GM19099 (cell line): ENCODE measurements around the gene ING4.

Source experiments
- POLR2A ChIP-seq: IDR thresholded peaks from 3 replicates; pipeline ENCODE4 v1.6.1; 2011; ENCODE audit warnings: low read depth; ENCODE audit not compliant: insufficient read length; ENCODE audit errors: extremely low read depth

The ING4 gene

DNA sequence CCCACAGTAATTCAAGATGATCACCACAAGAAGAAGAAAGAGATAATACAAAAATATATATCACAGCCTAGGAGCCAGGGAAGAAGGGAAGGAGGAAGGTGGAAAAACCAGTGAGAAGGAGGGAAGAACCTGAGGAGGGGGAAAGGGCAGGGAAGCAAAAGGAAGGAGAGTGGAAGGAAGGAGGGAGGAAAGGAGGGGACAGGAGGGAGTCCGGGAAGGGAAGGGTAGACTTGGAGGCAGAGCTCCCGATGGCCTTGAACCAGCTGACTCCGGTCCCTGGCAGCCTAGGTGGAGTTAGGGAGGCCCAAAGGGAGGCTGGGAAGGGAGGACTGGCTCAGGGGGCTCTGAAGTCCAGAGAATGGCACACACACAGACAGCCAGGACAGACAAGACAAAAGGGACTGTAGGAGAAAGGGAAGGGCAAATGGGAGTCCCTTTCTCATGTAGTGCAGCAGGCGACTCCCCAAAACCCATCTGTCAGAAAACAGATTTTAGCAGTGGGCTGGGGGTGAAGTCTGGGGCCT is 31.0 kb upstream of the ING4 start:
- no peak for TF ChIP-seq POLR2A

DNA sequence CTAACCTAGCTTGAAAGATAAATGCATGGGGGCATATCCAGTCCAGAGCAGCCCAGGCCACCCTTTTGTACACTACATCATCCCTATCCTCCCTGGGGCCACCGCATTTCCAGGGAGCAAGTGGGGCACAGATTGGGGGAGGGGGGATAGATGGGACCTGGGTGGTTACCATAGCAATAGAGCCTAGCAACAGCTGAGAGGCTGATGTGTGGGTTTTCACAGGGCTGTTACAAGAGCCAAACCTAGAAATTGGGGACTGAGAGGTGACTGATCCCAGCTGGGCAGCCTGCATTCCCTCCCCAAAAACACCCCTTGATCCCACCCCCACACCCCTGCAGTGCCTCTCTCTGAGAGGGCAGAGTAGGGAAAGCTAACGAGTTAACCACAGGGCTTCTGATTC is 30.0 kb upstream of the ING4 start:
- TF ChIP-seq POLR2A: no peak

DNA sequence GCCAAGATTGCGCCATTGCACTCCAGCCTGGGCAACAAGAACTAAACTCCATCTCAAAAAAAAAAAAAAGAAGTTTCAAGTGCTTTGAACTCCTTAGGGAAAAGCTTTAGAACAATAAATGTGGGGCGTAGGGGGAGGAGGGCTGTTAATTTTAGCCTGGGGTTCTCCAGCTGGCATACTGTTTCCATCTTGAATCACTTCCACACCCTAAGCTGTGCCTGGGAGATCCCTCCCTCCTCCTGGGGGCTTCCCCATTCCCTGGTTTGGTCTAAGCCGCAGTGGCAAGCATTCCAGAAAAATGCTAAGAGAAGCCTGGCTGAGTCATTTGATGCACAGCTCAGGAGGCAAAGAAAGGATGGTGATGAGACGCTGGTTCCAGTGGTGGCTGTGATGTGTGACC is 28.6 kb upstream of the ING4 start:
- TF ChIP-seq POLR2A: no peak

DNA sequence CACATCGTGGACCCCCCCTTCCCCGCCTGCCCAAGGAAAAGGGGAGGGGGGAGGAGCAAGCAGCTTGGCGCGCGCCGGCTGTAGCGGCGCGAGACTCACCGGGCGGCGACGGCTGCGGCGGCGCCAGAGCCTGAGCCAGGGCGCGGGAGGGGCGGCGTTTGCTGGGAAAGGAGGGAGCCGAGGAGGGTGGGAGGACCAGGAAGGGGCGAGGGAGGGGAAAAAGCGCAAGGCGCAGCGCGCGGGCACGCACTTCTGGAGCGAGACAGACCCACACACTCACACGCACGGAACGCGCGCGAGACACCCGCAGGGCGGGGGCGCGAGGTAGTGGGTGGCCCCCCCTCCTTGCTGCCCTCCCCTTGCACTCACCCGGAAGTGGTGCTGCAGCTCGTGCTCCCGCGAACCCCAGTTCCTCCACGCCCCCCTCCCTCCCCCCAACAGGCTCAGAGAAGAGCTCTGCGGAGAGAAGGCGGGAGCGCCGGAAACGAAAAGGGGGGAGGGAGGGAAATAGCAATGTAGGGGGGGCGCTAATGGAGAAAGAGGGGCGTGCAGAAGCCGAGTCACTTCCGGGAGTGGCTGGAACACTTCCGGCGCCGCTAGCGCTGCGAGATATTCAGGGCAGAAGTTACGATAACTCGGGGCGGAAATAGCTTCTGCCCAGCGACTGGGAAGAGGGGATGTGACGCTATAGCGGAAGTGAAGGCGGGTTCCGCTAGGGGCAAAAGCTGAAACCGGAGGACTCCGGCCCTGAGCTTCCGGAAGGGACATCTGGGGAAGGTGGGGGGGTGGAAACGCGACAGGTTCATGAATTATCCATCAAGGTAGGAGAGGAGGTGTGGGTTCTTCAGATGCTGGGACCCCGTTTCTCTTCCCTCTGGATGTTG is 26.3 kb upstream of the ING4 start, which contains the start of gene ZNF384:
Gene ZNF384 (minus strand): TSS at position 377 of the 884 bp plus-strand sequence. CDS start 9,855 bp downstream, outside the sequence.
- peak; percentile 81 for TF ChIP-seq POLR2A

DNA sequence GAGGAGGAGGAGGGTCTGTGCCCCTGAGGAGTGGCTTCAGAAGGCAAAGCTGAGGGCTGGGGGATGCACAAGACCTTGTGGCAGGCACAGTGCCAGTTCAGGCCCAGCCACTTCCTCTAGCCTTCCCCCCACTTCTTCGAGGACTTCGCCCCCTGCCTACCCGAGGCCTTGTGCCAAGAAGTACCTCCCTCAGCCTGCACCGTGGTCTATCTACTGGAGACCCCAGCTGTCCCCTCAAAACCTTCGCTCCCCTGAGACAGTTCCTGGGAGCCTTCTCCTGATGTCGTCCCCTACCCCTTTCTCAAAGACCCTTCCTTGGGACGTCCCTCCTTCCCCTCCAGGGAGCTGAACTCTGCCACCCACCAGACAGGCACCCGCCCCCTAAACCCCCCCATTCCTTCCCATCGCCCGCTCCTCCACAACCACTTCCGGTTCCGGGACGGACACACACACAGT is 25.7 kb upstream of the ING4 start:
- TF ChIP-seq POLR2A: no peak

DNA sequence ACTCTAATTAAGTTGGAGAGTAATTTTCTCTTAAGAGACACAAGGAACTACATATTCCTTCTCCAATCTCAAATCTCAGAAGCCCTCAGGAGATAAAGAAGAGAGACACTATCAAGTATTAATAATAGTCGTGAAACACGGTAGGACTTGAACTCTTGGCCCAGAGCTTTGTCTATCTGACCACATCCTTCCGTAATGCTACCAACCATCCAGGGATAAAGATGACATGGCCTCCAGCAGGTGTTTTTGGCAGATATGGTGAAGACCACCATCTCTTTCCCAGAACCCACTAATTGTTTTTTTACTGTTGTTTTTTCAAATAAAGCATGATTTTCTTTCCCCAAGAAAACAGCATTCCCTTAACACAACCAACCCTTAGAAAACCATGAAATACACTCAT is 22.9 kb upstream of the ING4 start:
- TF ChIP-seq POLR2A: no peak

DNA sequence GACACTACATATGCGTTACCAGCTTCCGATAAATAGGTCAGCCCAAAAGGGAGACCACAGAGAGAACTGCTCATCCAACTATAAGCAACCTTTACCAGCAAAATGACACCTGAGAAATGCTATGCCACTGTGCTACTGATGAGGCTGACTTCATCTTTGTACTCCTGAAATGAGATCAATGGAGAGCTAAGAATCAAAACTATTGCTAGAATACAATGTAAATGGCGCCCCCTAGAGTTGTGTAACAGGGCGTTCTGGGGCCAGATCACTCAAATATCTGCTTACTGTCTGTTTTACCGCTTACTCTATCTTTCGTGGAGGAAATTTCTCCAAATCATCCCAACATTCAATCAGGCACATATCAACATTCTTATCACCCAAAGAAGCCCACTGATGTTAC is 21.7 kb upstream of the ING4 start:
- TF ChIP-seq POLR2A: no peak

DNA sequence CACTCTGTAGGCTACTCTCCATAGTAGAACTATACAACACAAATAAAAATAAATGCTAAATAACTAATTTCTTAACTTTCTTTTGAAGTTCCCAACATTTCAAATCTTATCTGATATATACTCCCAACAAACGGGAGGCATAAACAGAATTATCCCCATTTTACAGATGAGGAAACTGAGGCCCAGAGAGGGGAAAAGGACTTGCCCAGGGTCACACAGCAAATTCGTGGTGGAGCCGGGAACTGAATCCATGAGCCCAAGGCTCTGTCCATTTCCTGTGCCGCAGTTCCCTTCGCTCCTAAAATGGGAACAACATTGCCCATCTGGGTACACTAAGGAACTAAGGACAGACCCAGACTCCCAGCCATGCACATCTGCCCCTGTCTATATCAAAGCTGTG is 14.0 kb upstream of the ING4 start:
- TF ChIP-seq POLR2A: no peak

DNA sequence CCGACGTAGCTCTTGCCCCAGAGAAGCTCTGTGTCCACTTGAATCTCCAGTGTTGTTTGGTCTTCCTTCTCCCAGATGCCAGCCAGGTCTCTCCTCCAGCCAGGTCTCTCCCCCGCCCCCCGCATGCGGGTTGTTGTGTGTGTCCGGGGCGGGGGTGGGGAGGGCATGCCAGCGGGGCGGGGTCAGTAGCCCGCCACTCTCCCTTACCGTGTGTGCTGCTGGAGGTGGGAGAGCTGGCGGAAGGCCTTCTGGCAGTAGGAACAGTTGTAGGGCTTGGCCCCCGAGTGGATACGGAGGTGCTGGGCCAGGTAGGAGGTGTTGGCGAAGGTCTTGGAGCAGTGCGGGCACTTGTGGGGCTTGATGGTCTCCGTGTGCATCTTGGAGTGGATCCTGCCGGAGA is 9.2 kb upstream of the ING4 start:
- no peak for TF ChIP-seq POLR2A

DNA sequence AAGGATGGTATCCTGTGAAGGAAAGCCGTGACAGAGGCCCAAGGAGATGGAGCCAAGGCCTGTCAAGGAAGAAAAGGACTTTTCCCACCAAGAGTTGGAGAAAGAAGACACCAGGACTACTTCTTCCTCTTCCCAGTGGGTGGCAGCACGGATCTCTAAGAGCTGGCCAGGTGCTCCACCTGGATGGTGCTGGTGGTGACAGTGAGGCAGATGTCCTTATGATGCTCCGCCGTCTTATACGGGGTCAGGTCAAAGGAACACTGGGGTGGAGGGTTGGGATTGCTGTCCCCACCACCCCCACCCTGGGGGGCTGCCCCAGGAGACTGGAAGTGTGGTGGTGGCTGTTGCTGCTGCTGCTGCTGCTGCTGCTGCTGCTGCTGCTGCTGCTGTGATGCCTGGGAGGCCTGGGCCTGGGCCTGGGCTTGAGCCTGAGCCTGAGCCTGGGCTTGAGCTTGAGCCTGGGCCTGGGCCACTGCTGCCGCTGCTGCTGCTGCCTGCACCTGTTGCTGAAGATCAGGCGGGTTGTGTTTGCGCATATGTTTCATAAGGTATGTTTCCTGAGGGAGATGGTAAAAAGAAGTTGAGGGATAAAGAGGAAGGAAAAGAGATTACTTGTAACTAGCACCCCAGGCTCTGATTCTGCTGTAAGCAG is 4.8 kb upstream of the ING4 start:
- TF ChIP-seq POLR2A: no peak

DNA sequence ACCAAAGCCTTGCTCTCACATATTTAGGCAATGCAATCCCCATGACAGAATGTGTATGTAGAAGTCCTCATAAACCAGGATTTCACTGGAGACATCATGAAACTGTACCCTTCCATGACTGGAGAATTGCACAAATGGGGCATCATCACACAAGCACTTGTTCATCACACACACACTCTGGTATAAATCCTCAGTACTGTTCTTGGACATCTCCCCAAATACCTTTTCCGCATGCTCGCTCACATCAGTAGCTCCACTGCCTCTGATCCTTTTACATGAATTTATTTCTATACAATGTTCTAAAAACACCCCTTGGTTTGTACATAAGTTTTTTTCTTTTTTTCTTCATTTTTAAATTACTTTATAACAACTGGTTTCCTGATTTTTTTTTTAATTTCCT is 3.3 kb upstream of the ING4 start:
- TF ChIP-seq POLR2A: no peak

DNA sequence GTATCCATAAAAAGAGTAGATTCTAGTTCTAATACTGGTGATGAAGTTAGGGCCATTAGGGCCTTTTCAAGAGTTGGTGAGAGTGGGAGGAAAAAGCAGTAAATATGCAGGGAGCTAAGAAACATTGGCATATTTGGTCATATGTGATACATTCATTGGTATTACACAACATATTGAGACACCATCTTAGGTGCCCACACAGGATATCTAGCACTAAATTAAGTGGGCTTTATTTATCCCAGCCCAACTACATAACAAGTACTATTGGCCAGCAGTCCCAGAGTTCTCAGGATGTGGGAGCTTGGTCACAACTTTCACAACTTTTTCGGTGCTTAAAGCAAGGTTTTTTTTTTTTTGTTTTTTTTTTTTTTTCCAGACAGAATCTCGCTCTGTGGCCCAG is 2.0 kb upstream of the ING4 start:
- no peak for TF ChIP-seq POLR2A

DNA sequence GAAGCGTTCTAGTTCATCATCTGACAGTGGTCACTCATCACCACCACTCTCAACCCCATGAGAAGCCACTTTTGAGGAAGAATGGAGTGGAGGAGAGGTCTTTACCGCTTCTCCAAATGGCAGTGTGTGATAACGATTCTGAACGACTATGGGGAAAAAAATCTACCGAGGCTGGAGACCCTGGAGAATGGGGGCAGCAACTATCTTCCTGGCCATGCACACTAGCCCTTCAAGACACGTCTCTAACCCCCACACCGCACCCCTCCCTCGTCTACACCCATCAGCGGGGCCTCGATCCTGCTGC is 365 bp downstream of the ING4 start:
- no peak for TF ChIP-seq POLR2A

DNA sequence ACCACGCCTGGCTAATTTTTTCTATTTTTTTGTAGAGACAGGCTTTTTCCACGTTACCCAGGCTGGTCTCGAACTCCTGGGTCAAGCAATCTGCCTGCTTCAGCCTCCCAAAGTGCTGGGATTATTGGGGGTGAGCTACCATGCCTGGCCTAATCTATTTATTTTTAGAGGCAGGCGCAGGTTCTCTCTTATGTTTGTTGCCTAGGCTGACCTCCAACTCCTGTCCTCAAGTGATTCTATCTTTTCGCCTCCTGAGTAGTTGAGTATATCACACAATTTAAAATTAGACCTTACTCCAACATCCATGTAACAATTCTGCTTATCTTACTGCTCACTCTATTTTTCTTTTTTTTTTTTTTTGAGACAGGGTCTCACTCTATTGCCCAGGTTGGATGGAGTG is 8.9 kb downstream of the ING4 start:
- no peak for TF ChIP-seq POLR2A

DNA sequence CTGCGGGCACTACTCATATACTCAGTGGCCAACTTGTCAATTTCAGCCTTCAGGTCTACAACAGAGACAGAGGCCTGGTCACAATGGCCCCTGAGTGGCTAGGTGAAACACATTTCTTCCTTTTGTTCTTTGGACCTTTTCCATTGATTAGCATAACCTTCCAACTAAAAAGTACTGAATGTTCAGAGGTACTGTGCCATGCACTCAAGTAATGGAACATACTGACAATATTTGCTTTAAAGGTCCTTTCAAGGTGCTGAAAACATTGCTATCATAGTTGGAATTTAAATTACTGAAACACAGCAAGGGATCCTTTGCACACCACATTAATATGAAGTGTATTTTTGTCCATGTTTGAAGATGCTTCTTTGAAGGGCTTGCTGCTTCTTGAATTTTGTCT is 9.6 kb downstream of the ING4 start:
- TF ChIP-seq POLR2A: no peak

DNA sequence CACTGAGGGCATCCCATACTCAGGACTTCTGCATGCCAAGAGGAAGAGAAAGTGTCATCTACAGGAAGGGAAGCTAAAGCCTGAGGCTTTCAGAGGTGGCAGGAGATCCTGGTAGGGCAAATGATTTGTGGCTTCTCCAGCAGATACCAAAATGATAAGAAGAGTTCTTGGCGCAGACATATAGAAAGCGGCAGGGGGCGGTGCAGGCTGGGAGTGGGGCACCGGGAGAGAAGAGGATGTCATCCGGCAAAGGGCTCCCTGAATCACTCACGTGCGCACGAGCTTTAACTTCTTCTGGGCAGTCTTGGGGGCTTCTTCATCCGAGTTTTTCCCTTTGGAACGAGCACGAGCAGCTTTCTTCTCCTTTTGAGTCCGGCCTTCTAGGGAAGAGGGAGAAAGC is 10.5 kb downstream of the ING4 start:
- no peak for TF ChIP-seq POLR2A

DNA sequence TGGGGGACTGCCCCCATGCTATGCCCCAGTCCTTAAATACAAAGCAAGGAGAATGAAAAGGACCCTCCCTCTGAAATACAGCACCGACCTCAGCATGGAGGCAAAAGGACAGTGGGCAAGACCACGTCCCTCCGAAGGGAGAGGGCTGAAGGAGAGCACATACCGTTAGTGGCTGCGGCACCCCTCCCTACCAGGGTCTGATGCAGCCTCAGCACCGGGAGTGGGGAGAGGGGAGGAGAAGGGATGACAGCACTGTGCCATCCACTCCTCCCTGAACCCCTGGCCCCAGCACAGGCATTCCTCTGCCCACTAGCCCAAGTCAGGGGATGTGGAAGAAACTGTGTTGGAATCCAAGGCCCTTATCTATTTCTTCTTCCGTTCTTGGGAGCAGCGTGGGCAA is 12.1 kb downstream of the ING4 start:
- no peak for TF ChIP-seq POLR2A

DNA sequence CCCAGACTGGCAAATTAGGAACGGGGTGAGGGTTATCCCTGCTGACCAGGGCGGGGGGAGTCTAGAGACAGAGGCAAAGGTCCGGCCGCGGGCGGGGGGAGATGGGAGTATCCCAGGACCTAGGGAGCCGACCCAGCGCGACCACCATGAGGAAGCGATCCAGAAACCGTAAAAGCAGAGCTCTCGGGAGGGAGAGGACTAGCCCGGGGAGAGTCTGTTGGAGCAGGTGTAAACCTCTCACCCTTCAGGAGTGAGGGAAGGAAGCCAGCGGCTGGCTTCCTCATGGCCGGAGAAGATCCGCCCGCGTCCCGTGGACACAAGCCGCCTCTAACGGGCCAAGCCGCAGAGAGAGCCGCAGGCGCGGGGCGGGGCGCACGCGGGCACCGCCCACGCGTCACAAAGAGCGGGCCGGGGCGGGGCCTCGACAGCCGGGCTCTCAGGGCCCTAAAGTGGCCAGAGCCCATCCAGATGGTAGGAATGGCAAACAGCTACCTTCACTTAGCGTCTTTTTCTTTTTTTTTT is 15.8 kb downstream of the ING4 start, which contains the start of gene ACRBP:
Gene ACRBP (minus strand): TSS at position 350 of the 522 bp plus-strand sequence. CDS start 66 bp downstream, at position 284.
- TF ChIP-seq POLR2A: peak; percentile 61
